Measurements from ENCODE around the gene ZFP3. TPM values are rescaled to one million over a fixed set of nuclear protein-coding genes. Genes with fewer than 3 reads are reported as not detected.
"Not testable (repeated sequence)": the region's sequence is repeated elsewhere in the genome, so short reads cannot be mapped to it uniquely, and the experiment has no call there.

ZFP3 gene
- total RNA-seq, 1 donor from 2014 or later = 0.55 TPM

- H3K4me3 Mint-ChIP-seq (ENCODE audit: unreplicated experiment) = no peak overlapping the region
- peaks cover 2% of the 10 kb centered on the region for H3K27me3 Mint-ChIP-seq (ENCODE audit: low read depth)
- TF ChIP-seq CTCF (IDR thresholded peaks at IDR 0.05) = no peak
- H3K27ac Mint-ChIP-seq (ENCODE audit: unreplicated experiment) = no peak overlapping the region
- H3K4me1 Mint-ChIP-seq (ENCODE audit: low read depth) = no peaks in the 10 kb centered on the region
- no peaks in the 10 kb centered on the region for H3K36me3 Mint-ChIP-seq (ENCODE audit: low read depth)
- no peak for DNase-seq (ENCODE audit: low spot score)
- no peaks in the 10 kb centered on the region for H3K9me3 Mint-ChIP-seq (ENCODE audit: low read depth)
Observed at GRCh38 chr17:5133311-5133710, 55.0 kb downstream of the ZFP3 start.

- not testable (repeated sequence) for DNase-seq (ENCODE audit: low spot score); H3K27ac Mint-ChIP-seq (ENCODE audit: unreplicated experiment)
Observed at GRCh38 chr17:5133961-5134360, 55.7 kb downstream of the ZFP3 start.

GRCh38 chr17:5134571-5134970, 56.3 kb downstream of the ZFP3 start:
- not testable (repeated sequence) for H3K9me3 Mint-ChIP-seq (ENCODE audit: low read depth); H3K27ac Mint-ChIP-seq (ENCODE audit: unreplicated experiment); H3K4me1 Mint-ChIP-seq (ENCODE audit: low read depth); DNase-seq (ENCODE audit: low spot score); H3K36me3 Mint-ChIP-seq (ENCODE audit: low read depth); H3K27me3 Mint-ChIP-seq (ENCODE audit: low read depth); H3K4me3 Mint-ChIP-seq (ENCODE audit: unreplicated experiment)

More at GRCh38 chr17:5133961-5134360, 55.7 kb downstream of the ZFP3 start:
- not testable (repeated sequence) for H3K4me3 Mint-ChIP-seq (ENCODE audit: unreplicated experiment); H3K27me3 Mint-ChIP-seq (ENCODE audit: low read depth); H3K9me3 Mint-ChIP-seq (ENCODE audit: low read depth); H3K4me1 Mint-ChIP-seq (ENCODE audit: low read depth); H3K36me3 Mint-ChIP-seq (ENCODE audit: low read depth)

- H3K9me3 Mint-ChIP-seq (ENCODE audit: low read depth); H3K27me3 Mint-ChIP-seq (ENCODE audit: low read depth); H3K4me1 Mint-ChIP-seq (ENCODE audit: low read depth); H3K27ac Mint-ChIP-seq (ENCODE audit: unreplicated experiment); H3K4me3 Mint-ChIP-seq (ENCODE audit: unreplicated experiment); H3K36me3 Mint-ChIP-seq (ENCODE audit: low read depth); DNase-seq (ENCODE audit: low spot score): not testable (repeated sequence)
Observed at GRCh38 chr17:5135131-5135712, 57.0 kb downstream of the ZFP3 start.

GRCh38 chr17:5135726-5136579, 57.7 kb downstream of the ZFP3 start:
- Mint-ChIP-seq H3K27ac (ENCODE audit: unreplicated experiment) (no peak overlapping the region), H3K4me1 (ENCODE audit: low read depth) (no peaks in the 10 kb centered on the region), H3K36me3 (ENCODE audit: low read depth) (no peaks in the 10 kb centered on the region), H3K9me3 (ENCODE audit: low read depth) (no peaks in the 10 kb centered on the region), H3K4me3 (ENCODE audit: unreplicated experiment) (no peak overlapping the region), H3K27me3 (ENCODE audit: low read depth) (peaks cover 2% of the 10 kb centered on the region)
- no peak for TF ChIP-seq CTCF (IDR thresholded peaks at IDR 0.05)
- DNase-seq (ENCODE audit: low spot score) = no peak

- H3K9me3 Mint-ChIP-seq (ENCODE audit: low read depth); H3K4me1 Mint-ChIP-seq (ENCODE audit: low read depth); H3K27me3 Mint-ChIP-seq (ENCODE audit: low read depth); H3K27ac Mint-ChIP-seq (ENCODE audit: unreplicated experiment); H3K36me3 Mint-ChIP-seq (ENCODE audit: low read depth); DNase-seq (ENCODE audit: low spot score); H3K4me3 Mint-ChIP-seq (ENCODE audit: unreplicated experiment): not testable (repeated sequence)
Observed at GRCh38 chr17:5136580-5137412, 58.5 kb downstream of the ZFP3 start.

GRCh38 chr17:5137511-5138197, 59.4 kb downstream of the ZFP3 start:
- not testable (repeated sequence) for H3K27ac Mint-ChIP-seq (ENCODE audit: unreplicated experiment); H3K27me3 Mint-ChIP-seq (ENCODE audit: low read depth); H3K4me3 Mint-ChIP-seq (ENCODE audit: unreplicated experiment); H3K9me3 Mint-ChIP-seq (ENCODE audit: low read depth); H3K4me1 Mint-ChIP-seq (ENCODE audit: low read depth); DNase-seq (ENCODE audit: low spot score); H3K36me3 Mint-ChIP-seq (ENCODE audit: low read depth)

- not testable (repeated sequence) for DNase-seq (ENCODE audit: low spot score); H3K27ac Mint-ChIP-seq (ENCODE audit: unreplicated experiment); H3K36me3 Mint-ChIP-seq (ENCODE audit: low read depth); H3K9me3 Mint-ChIP-seq (ENCODE audit: low read depth); H3K4me1 Mint-ChIP-seq (ENCODE audit: low read depth); H3K27me3 Mint-ChIP-seq (ENCODE audit: low read depth); H3K4me3 Mint-ChIP-seq (ENCODE audit: unreplicated experiment)
Observed at GRCh38 chr17:5138198-5138544, 59.9 kb downstream of the ZFP3 start.
